ENCODE results near the gene SOCS6. TPM values are rescaled to one million over a fixed set of nuclear protein-coding genes. Genes with fewer than 3 reads are reported as not detected.

SOCS6 gene
- total and polyA plus RNA-seq, 4 donors: 5.5 to 30.1 (median 8.7) TPM

DNA sequence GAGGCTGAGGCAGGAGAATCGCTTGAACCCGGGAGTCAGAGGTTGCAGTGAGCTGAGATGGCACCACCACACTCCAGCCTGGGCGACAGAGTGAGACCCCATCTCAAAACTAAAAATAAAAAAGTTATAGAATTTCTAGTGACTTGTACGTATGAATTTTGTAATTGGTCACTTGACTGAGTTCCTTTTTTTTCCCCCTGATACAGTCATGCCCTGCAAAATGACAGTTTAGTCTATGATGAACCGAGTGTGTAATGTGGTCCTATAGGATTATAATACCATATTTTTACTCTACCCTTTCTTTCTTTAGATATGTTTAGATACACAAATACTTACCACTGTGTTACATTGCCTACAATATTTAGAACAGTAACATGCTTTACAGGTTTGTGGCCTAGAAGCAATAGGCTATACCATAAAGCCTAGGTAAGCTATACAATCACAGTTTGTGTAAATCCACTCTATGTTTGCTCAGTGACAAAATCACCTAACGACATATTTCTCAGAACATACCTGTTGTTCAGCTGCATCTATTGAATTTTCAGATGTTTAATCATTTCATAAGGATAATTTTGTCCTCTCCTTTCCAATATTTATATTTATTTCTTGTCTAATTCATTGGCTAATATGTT lies 25.4 kb downstream of the SOCS6 start:
- Histone ChIP-seq H3K9me3 (ENCODE audit: control insufficient read depth in 4 of 4, low read length in 3 of 4) (no peaks in the 10 kb centered on the region), H3K27me3 (ENCODE audit: control insufficient read depth in 4 of 4, insufficient read depth in 4 of 4, low read length in 3 of 4) (no peaks in the 10 kb centered on the region), H3K4me1 (ENCODE audit: control insufficient read depth in 4 of 4, insufficient read depth in 4 of 4, low read length in 3 of 4) (peaks cover 0 to 24% (median 14%) of the 10 kb centered on the region in 4 donors), H3K27ac (ENCODE audit: low read depth in 1 of 2, low read length in 2 of 2) (peak overlapping the region in 1 of 2 donors; percentile 12), H3K4me3 (ENCODE audit: low read depth in 1 of 3, low read length in 3 of 3) (no peak overlapping the region), H3K9ac (ENCODE audit: low read depth in 1 of 2, low read length in 2 of 2) (no peak overlapping the region), H3K36me3 (ENCODE audit: control insufficient read depth in 4 of 4, insufficient read depth in 3 of 4, low read depth in 1 of 4, low read length in 3 of 4) (no peaks in the 10 kb centered on the region)
- no peak for DNase-seq (ENCODE audit: low spot score)
- WGBS: 80% methylated on average over 6 of the region's 6 CpGs
- TF ChIP-seq NR2F2 (IDR thresholded peaks at IDR 0.05): no peak
- TF ChIP-seq FOXA1 (IDR thresholded peaks at IDR 0.05): no peak
- TF ChIP-seq MAX (IDR thresholded peaks at IDR 0.05): no peak
- no peak for TF ChIP-seq RAD21 (IDR thresholded peaks at IDR 0.05)
- TF ChIP-seq SP1 (IDR thresholded peaks at IDR 0.05): no peak
- TF ChIP-seq TAF1 (conservative IDR thresholded peaks at IDR 0.05): no peak
- TF ChIP-seq, protein P1, sequence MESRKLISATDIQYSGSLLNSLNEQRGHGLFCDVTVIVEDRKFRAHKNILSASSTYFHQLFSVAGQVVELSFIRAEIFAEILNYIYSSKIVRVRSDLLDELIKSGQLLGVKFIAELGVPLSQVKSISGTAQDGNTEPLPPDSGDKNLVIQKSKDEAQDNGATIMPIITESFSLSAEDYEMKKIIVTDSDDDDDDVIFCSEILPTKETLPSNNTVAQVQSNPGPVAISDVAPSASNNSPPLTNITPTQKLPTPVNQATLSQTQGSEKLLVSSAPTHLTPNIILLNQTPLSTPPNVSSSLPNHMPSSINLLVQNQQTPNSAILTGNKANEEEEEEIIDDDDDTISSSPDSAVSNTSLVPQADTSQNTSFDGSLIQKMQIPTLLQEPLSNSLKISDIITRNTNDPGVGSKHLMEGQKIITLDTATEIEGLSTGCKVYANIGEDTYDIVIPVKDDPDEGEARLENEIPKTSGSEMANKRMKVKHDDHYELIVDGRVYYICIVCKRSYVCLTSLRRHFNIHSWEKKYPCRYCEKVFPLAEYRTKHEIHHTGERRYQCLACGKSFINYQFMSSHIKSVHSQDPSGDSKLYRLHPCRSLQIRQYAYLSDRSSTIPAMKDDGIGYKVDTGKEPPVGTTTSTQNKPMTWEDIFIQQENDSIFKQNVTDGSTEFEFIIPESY (IDR thresholded peaks at IDR 0.05): no peak
- no peak for TF ChIP-seq HNF4G (IDR thresholded peaks at IDR 0.05)
- no peak for TF ChIP-seq RXRA (IDR thresholded peaks at IDR 0.05)
- TF ChIP-seq JUND (IDR thresholded peaks at IDR 0.05): no peak
- TF ChIP-seq, protein P2, sequence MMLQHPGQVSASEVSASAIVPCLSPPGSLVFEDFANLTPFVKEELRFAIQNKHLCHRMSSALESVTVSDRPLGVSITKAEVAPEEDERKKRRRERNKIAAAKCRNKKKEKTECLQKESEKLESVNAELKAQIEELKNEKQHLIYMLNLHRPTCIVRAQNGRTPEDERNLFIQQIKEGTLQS (IDR thresholded peaks at IDR 0.05): no peak
- no peak for TF ChIP-seq HNF4A (conservative IDR thresholded peaks at IDR 0.05)
- TF ChIP-seq, protein P3, sequence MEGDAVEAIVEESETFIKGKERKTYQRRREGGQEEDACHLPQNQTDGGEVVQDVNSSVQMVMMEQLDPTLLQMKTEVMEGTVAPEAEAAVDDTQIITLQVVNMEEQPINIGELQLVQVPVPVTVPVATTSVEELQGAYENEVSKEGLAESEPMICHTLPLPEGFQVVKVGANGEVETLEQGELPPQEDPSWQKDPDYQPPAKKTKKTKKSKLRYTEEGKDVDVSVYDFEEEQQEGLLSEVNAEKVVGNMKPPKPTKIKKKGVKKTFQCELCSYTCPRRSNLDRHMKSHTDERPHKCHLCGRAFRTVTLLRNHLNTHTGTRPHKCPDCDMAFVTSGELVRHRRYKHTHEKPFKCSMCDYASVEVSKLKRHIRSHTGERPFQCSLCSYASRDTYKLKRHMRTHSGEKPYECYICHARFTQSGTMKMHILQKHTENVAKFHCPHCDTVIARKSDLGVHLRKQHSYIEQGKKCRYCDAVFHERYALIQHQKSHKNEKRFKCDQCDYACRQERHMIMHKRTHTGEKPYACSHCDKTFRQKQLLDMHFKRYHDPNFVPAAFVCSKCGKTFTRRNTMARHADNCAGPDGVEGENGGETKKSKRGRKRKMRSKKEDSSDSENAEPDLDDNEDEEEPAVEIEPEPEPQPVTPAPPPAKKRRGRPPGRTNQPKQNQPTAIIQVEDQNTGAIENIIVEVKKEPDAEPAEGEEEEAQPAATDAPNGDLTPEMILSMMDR (IDR thresholded peaks at IDR 0.05; ENCODE audit: low read depth, low read length, missing input control): no peak
- no peak for TF ChIP-seq YY1 (IDR thresholded peaks at IDR 0.05)

DNA sequence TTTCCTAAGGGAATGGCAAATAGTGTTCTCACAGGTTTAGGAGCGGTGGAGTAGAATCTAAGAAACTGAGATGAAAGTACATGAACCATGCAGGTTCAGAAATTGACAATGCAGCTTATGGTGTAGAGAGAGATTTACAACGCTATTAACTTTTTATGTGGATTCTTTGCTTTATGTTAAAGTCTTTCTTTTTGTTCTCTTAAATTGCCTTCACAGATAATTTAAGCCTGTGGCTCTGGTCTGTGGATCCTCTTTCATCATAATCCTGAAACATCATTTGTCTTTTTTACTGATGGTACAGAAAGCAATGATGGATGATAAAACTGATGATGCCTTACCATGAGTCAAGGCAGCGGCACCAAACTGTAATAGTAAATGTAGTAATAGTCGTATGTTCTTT lies 30.3 kb downstream of the SOCS6 start:
- no peak for DNase-seq (ENCODE audit: low spot score)
- Histone ChIP-seq H3K4me3 (ENCODE audit: low read depth in 1 of 3, low read length in 3 of 3) (no peak overlapping the region), H3K4me1 (ENCODE audit: control insufficient read depth in 4 of 4, insufficient read depth in 4 of 4, low read length in 3 of 4) (peaks cover 4 to 31% (median 17%) of the 10 kb centered on the region in 4 donors), H3K27ac (ENCODE audit: low read depth in 1 of 2, low read length in 2 of 2) (no peak overlapping the region), H3K36me3 (ENCODE audit: control insufficient read depth in 4 of 4, insufficient read depth in 3 of 4, low read depth in 1 of 4, low read length in 3 of 4) (no peaks in the 10 kb centered on the region), H3K9me3 (ENCODE audit: control insufficient read depth in 4 of 4, low read length in 3 of 4) (no peaks in the 10 kb centered on the region), H3K27me3 (ENCODE audit: control insufficient read depth in 4 of 4, insufficient read depth in 4 of 4, low read length in 3 of 4) (no peaks in the 10 kb centered on the region), H3K9ac (ENCODE audit: low read depth in 1 of 2, low read length in 2 of 2) (no peak overlapping the region)
- WGBS: 91% methylated on average over 4 of the region's 4 CpGs
- TF ChIP-seq, protein P4, sequence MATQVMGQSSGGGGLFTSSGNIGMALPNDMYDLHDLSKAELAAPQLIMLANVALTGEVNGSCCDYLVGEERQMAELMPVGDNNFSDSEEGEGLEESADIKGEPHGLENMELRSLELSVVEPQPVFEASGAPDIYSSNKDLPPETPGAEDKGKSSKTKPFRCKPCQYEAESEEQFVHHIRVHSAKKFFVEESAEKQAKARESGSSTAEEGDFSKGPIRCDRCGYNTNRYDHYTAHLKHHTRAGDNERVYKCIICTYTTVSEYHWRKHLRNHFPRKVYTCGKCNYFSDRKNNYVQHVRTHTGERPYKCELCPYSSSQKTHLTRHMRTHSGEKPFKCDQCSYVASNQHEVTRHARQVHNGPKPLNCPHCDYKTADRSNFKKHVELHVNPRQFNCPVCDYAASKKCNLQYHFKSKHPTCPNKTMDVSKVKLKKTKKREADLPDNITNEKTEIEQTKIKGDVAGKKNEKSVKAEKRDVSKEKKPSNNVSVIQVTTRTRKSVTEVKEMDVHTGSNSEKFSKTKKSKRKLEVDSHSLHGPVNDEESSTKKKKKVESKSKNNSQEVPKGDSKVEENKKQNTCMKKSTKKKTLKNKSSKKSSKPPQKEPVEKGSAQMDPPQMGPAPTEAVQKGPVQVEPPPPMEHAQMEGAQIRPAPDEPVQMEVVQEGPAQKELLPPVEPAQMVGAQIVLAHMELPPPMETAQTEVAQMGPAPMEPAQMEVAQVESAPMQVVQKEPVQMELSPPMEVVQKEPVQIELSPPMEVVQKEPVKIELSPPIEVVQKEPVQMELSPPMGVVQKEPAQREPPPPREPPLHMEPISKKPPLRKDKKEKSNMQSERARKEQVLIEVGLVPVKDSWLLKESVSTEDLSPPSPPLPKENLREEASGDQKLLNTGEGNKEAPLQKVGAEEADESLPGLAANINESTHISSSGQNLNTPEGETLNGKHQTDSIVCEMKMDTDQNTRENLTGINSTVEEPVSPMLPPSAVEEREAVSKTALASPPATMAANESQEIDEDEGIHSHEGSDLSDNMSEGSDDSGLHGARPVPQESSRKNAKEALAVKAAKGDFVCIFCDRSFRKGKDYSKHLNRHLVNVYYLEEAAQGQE (IDR thresholded peaks at IDR 0.05): no peak
- TF ChIP-seq RXRA (IDR thresholded peaks at IDR 0.05) (no peak), TAF1 (conservative IDR thresholded peaks at IDR 0.05) (no peak), HNF4A (conservative IDR thresholded peaks at IDR 0.05) (no peak), SP1 (IDR thresholded peaks at IDR 0.05) (no peak), HNF4G (IDR thresholded peaks at IDR 0.05) (no peak), RAD21 (IDR thresholded peaks at IDR 0.05) (no peak), MAX (IDR thresholded peaks at IDR 0.05) (no peak), JUND (IDR thresholded peaks at IDR 0.05) (no peak), FOXA1 (IDR thresholded peaks at IDR 0.05) (no peak), FOXA2 (IDR thresholded peaks at IDR 0.05) (no peak), EGR1 (IDR thresholded peaks at IDR 0.05; ENCODE audit: low read depth in 2 of 2) (no peak), YY1 (IDR thresholded peaks at IDR 0.05) (no peak), NR2F2 (IDR thresholded peaks at IDR 0.05) (no peak)
- TF ChIP-seq, protein P2 (IDR thresholded peaks at IDR 0.05): no peak
- TF ChIP-seq, protein P1 (IDR thresholded peaks at IDR 0.05): no peak
- TF ChIP-seq, protein P3 (IDR thresholded peaks at IDR 0.05; ENCODE audit: low read depth, low read length, missing input control): no peak

Measured in liver (tissue), 9 donors.